Stimulated activated CD8-positive, alpha-beta memory T cell treated with anti-CD3 and anti-CD28 coated beads, Interleukin-12 subunit alpha, Interleukin-12 subunit beta, amount 100 ng/mL, for 24 hours (primary cell): ENCODE data around the gene AGBL2.
"Not testable (repeated sequence)": the region's sequence is repeated elsewhere in the genome, so short reads cannot be mapped to it uniquely, and the experiment has no call there.

Experiments used
- DNase-seq: peaks from one replicate; pipeline ENCODE4 v3.0.0-alpha.2; 2020; ENCODE audit errors: extremely low read depth

The AGBL2 gene, protein sequence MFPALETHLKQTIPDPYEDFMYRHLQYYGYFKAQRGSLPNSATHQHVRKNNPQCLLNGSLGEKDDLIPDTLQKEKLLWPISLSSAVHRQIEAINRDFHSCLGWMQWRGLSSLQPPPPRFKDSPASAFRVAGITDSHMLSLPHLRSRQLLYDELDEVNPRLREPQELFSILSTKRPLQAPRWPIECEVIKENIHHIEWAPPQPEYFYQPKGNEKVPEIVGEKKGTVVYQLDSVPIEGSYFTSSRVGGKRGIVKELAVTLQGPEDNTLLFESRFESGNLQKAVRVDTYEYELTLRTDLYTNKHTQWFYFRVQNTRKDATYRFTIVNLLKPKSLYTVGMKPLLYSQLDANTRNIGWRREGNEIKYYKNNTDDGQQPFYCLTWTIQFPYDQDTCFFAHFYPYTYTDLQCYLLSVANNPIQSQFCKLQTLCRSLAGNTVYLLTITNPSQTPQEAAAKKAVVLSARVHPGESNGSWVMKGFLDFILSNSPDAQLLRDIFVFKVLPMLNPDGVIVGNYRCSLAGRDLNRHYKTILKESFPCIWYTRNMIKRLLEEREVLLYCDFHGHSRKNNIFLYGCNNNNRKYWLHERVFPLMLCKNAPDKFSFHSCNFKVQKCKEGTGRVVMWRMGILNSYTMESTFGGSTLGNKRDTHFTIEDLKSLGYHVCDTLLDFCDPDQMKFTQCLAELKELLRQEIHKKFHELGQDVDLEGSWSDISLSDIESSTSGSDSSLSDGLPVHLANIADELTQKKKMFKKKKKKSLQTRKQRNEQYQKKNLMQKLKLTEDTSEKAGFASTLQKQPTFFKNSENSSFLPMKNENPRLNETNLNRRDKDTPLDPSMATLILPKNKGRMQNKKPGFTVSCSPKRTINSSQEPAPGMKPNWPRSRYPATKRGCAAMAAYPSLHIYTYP

DNA sequence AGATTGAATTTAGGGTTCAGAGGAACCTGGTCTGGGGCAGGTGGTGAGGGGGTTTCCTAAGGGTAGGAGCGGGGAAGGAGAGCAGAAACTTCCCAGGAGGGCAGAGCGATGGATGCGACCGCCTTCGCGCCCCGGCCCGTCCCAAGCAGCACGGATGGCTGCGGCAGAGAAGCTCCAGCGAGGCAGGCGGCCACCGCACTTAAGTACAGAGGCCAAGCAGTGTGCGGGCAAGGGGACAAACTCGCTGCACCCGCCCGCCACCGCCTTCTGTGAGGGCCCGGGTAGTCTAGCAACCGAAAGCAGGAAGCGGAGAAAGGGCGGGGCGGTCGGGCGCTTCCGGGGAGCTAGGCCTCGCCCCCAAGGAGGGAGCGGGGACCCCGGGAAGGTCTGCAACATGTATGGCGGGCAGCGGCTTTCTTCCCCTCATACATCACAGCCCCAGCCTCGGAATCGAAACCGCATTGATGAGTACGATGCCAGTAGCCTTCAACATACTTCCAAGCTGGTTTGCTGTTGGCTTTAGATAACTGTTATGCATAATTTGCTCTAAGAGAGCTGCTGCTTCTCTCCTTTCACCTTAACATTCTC is at the start of gene AGBL2:
TSS of gene AGBL2 (minus strand) at position 288 of the 588 bp plus-strand sequence. CDS start 719 bp downstream, outside the sequence.
- DNase-seq, result peak; percentile 77

DNA sequence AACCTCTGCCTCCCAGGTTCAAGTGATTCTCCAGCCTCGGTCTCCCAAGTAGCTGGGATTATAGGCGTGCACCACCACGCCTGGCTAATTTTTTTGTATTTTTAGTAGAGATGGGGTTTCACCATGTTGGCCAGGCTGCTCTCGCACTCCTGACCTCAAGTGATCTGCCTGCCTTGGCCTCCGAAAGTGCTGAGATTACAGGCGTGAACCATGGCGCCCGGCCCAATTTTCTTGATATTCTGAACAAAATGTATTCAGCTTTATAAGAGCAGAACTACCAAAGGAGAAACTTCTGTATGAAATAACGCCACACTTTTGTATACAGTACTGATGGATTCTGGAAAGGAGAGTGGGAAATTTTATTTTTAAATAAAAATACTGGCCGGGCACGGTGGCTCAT is 44.1 kb upstream of the AGBL2 start:
- not testable (repeated sequence) for DNase-seq

DNA sequence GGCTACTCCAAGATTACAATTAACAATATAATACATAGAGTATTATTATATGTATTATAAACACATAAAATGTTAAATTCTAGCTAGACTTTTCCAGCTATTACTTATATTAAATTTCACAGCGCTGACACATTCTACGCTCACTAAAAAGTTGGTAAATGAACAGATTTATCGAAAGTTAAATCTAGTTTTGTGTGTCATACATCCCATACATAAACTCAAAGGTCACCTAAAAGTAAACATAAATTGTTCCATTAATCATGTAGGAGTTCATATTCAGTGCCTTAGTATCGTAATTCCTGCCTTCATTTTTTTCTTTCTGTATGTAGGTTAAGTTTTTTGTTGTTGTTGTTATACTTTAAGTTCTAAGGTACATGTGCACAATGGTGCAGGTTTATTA is 41.0 kb upstream of the AGBL2 start:
- DNase-seq, result no peak

DNA sequence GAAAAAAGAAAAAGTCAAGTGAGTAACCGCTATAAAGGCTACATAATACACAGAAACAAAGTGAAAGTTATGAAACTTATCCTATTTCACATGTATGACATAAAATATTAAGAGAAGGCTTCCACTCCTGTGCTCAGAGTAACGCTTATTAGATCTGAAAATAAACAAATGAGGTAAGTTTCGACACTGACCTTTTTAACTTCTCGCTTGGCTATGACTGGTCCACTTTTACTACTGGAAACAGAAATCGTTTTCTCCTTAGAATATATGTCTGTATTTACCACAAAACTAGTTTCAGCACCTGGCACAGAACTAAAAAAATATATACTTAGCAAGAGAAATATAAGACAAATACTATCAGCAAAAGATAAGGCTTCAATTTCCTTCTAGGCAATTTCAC is 35.6 kb upstream of the AGBL2 start:
- DNase-seq, result no peak

DNA sequence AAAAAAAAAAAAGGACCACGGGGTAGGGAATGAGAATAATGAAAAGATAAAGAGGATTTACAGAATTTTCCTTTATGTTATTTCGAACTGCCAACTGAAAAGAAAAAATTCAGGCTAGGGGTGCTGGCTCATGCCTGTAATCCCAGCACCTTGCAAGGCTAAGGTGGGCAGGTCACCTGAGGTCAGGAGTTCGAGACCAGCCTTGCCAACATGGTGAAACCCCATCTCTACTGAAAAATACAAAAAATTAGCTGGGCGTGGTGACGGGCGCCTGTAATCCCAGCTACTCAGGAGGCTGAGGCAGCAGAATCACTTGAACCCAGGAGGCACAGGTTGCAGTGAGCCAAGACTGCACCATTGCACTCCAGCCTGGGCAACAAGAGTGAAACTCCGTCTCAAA is 27.3 kb upstream of the AGBL2 start:
- DNase-seq, result not testable (repeated sequence)

DNA sequence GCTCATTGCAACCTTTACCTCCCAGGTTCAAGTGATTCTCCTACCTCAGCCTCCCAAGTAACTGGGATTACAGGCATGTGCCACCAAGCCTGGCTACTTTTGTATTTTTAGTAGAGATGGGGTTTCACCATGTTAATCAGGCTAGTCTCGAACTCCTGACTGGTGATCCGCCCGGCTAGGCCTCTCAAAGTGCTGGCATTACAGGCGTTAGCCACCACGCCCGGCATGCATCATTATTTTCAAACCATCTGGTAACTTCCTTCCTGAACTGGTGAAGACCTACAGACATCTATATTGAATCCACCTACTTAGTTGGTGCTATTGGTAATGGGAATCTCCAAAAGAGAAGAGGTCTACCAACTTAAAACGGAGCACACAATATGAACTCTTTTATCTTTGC is 22.6 kb upstream of the AGBL2 start:
- DNase-seq, result not testable (repeated sequence)

DNA sequence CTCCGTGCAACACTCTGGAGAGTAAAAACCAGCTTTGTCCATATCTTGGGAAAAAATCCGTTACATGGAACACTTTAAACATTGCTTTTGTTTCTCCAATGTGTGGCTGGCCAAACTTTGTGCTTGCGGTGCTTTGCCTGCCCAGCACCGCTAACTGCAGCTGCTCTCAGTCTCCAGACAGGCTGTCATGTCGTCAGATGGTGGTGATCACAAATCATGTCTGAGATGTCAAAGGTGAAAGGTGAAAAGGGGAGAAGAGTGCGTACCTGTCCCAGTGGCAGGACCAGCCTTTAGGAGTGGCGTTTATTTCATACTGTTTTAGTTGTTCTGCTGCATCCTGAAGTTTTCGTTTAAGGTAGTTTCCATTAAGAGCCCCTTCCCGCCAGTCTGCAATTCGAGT is 17.1 kb upstream of the AGBL2 start:
- no peak for DNase-seq

DNA sequence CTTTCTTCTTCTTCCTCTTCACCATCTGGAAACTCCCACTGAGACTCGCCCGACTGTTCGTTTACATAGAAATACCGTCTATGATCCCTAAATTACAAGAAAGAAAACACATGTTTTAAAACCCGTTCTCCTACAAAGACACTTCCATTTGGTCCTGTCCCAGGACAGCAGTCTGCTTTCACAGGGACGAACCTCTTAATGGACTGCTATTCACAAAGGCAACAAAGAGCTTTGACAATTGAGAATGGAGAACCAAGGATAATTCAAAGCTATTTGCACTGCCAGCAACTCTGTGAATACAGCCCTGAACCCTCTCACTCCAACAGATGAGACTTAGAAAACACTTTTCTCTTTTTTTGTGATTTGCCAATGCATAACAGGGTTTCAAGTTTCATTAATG is 16.3 kb upstream of the AGBL2 start:
- DNase-seq, result no peak

DNA sequence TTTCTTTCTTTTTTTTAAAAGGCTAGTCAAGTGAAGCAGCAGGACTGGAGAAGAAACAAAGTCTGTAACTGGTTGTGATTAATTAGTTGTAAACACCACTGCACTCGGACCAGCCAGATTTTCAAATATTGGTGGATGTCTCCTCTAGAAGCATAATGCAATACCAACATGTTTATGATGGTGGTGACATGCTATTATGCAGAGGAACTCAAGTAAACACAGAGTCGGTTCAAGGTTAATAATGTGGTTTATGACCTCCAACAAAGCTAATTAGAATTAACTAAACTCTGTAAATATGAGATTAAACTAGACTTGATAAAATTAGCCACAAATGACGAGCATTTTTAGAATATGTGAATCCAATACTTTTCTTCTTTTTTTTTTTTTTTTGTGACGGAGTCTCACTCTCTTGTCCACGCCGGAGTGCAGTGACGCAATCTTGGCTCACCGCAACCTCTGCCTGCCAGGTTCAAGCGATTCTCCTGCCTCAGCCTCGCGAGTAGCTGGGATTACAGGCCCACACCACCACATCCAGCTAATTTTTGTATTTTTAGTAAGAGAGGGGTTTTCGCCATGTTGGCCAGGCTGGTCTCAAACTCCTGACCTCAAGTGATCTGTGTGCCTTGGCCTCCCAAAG is 11.8 kb upstream of the AGBL2 start:
- DNase-seq, result no peak

DNA sequence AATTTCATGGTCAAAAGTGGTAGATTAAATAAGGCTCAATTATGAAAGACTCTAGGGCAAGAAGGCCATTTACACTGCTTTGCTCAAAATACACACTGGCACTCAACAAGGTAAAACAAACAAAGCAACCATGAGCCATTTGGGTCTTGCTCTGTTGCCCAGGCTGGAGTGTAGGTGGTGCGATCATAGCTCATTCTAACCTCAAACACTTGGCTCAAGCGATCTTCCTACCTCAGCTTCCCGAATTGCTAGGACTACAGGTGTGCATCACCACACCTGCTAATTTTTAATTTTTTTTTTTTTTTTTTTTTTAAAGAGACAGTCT is 10.9 kb upstream of the AGBL2 start:
- DNase-seq, result no peak

DNA sequence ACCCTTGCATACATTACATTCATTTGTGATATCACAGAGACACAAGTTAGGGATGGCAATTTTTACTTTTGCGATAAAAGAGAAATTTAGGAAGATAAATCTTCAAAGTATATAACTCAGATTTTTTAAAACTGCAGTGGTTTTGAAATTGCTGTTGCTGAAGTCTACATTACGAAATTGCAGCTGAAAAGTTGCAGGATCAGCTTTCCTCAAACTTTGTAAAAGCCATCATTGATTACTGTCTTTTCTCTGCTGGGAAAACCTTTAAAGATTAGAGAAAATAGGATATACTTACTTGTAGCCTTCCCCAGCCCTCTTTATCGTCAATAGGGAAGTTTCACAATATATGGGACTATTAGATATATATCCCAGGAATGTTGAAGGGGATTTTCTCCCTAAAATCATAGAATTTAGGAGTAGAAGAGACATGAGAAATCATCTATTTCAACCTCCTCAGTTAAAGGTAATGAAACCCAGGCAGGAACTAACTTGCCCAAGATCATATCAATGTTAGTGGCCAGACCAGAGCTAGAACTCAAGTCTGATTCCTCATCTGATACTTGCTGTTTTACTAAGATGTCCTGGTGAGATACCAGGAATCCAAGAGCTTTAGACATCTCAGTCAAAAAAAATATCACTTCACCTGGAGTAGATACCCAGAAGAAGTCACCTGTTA is 10.4 kb upstream of the AGBL2 start:
- no peak for DNase-seq

DNA sequence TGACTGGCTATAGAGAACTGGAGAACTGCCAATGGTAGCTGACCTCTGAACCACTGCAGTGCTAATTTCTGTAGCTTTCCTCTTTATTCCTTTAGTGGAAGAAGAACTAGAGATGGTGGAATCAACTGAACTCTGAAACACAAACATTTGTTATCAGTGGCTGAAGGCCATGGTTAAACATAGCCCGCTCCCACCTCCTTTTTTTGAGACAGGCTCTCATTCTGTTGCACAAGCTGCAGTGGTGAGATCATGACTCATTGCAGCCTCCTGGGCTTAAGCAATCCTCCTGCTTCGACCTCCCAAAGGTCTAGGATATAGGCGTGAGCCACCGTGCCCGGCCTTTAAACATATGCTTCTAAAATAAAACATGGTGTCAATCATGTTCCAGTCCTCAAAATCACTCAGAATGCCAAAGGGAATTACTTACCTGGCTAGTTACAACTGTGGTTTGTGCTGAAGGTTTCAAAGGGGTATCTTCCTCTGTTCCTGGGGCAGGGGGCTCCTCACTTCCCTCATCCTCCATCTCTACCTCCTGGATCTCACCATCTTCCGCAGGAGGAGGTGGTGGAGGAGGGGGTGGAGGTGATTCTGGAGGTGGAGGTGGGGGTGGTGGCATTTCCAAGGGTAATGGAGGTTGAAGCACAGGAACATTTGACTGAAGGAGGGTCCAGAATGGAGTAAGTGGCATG is 9.0 kb upstream of the AGBL2 start:
- DNase-seq, result no peak

DNA sequence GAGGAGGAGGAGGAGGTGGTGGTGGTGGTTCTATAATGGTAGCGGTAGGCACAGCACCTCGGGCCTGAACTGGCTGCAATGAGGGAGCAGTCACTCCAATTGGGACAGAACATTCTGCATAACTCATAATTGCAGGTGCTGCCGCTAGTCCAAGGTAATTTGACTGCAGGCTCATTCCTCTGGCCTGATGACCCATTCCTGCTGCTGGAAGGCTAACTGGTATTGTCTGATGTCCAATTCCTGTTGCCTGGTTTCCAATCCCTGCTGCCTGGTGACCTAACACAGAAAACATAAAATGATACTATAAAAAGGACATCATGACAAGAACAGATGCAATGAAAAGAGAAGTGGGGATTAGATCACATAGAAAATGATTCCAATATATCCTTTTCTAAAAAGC is 7.9 kb upstream of the AGBL2 start:
- DNase-seq, result no peak

DNA sequence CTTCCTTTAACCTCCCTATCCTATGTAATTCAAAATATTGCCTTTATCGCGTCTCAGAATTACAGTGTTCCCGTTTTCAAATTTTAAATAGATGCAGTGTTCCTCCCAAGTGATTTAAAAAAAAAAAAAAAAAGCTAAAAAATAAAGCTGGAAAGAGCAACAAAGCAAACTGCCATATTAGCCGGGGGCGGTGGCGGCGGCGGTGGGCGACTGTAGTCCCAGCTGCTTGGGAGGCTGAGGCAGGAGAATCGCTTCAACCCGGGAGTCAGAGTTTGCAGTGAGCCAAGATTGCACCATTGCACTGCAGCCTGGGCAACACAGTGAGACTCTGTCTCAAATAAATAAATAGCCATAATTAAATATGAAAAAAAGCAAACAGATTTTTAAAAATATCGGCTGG is 5.5 kb upstream of the AGBL2 start:
- no peak for DNase-seq

DNA sequence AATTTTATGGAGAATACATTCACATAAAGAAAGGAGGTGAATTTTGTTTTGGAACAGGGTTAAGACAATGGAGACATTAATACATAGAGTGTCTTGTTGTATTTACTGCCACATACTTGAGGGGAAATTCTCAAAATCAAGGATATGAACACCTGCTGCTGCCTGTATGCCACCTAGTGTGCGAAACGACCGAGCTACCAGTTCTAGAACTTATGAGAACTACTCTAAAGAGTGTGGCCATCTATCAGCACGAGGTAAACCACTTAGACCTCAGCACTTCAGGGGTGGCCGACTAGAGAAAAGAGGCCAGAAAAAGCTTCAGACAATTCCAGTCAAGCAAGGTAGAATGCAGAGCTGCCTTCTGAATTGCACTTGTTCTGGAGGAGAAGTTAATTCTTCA is 1.5 kb upstream of the AGBL2 start:
- no peak for DNase-seq

DNA sequence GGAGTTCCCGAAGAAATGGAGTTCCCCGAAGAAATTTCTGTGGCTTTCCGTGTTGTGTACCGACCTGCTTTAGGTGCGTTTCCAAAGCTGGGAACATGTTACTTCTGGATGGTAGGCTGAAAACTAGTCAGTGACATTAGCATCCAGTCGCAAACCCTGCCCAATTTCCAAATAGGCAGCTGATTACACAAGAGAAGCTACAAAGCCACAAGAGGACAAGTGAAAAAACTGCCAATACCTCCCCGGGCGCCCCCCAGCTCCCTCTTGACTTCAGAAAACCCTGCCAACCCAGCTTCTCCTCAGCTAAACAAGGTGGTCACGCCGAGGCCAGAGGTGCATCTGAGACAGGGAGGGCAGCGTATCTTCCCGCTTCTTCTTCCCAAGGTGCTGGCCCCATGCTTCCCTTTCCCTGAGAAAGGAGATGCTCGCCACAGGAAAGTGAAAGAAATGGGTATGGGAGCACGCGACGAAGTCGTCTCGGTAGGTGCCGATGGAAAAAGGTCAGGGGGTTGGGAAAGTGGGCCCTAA is 551 bp downstream of the AGBL2 start:
- no peak for DNase-seq

DNA sequence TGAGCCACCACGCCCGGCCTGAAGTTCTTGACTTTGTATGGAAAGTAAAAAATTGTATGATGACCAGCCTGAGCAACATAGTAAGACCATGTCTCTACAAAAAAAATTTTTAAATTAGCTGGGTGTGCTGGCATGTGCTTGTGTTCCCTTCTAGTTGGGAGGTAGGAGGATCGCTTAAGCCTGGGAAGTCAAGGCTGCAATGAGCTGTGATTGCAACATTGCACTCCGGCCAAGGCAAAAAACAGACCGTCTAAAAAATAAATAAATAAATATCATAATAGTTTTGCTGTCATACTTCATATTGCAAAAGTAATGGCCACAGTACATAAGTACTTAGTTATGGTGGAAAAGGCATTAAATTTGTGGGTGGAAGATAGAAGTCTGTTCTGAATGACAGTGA is 3.4 kb downstream of the AGBL2 start:
- no peak for DNase-seq

DNA sequence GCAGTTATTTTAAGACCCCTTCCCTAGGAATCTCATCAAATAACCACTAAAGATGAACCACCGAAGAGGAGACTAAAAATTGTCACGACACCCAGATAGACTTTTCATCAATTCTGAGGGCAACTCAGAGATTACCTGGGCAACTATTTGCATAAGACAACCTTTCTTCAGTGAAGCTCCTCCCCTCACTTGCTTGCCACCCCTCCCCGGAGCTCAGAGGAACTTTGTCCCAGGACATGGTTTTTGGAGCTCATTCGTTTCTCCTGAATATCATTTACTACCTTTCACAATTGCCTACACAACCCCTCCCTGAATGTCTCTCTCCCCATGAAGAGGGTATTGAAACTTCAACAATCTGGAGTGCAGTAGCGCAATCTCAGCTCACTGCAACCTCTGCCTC is 3.9 kb downstream of the AGBL2 start:
- DNase-seq, result no peak

DNA sequence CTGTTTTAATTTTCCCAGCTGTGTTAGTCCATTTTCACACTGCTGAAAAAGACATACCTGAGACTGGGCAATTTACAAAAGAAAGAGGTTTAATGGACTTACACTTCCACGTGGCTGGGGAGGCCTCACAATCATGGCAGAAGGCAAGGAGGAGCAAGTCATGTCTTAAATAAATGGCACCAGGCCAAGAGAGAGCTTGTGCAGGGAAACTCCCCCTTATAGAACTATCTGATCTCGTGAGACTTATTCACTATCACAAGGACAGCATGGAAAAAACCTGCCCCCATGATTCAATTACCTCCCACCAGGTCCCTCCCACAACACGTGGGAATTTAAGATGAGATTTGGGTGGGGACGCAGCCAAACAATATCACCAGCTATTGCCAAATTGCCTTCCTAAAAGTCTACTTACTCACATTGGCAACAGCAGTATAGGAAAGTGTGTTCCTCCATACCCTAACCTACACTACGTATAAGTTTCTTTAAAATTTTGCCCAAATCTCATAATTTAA is 7.8 kb downstream of the AGBL2 start:
- not testable (repeated sequence) for DNase-seq

DNA sequence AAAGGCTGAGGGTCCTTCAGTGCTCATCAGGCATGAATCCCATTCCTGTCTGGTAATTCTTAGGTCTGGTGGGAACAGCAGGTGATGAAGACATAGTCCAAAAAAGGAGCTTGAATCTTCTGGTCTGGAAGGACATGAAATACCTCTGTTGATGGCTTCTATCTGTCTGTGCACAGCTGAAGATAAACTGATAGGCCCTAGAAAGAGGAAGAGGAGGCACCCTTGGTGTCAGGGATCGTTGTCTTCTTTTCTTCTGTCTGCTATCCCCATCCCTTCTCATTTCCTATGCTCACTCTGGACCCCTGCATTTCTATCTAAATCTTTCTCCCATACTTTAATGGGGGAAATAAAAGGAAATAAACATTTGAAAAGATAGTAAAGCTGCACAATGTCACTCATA is 9.4 kb downstream of the AGBL2 start:
- no peak for DNase-seq

DNA sequence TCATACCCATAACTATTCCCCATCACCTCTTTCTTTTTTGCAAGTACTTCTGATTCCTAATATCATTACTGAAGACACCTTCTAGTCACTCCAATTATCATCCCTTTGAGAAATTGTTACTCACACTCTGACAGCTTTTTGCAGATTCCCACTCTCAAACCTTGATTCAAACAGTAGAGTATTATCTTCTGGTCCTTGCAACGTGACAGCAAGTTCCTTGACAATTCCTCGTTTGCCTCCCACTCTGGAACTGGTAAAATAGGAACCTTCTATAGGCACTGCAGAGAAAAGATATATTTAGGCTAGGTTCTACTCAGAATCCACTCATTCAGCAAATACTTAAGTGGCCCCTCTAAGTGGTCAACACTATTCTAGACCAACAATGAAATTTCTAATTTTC is 23.2 kb downstream of the AGBL2 start:
- DNase-seq, result no peak
